Upper lobe of left lung (tissue), 6 donors: ENCODE measurements around the gene HS3ST3B1. TPM values are rescaled to one million over a fixed set of nuclear protein-coding genes. Genes with fewer than 3 reads are reported as not detected.

ENCODE experiments used
- ATAC-seq, 2 donors: fragments of 200-7000 bp; cut with Tn5 transposase; one replicate each; pipeline ENCODE4 v1.9.1; 2022; ENCODE audit warnings: mild to moderate bottlenecking in 2 of 2, moderate library complexity in 2 of 2; ENCODE audit not compliant: low FRiP score in 2 of 2
- DNase-seq, 2 donors: peaks; one replicate each; pipeline ENCODE4 v3.0.0-alpha.2; 2019 to 2020
- H3K27ac ChIP-seq, 4 donors: fragments of 200-600 bp; sonication (generic); one replicate each; pipeline ENCODE4 v1.5.1; 2016 to 2019
- H3K27me3 ChIP-seq, 4 donors: fragments of 200-600 bp; sonication (generic); one replicate each; pipeline ENCODE4 v1.5.1; 2017 to 2019
- H3K36me3 ChIP-seq, 4 donors: fragments of 200-600 bp; sonication (generic); one replicate each; pipeline ENCODE4 v1.5.1; 2016 to 2019
- H3K4me1 ChIP-seq, 4 donors: fragments of 200-600 bp; sonication (generic); one replicate each; pipeline ENCODE4 v1.5.1; 2018 to 2019
- H3K4me3 ChIP-seq, 4 donors: fragments of 200-600 bp; sonication (generic); one replicate each; pipeline ENCODE4 v1.5.1; 2017 to 2019; ENCODE audit warnings: mild to moderate bottlenecking in 2 of 4, moderate library complexity in 1 of 4
- H3K9me3 ChIP-seq, 4 donors: fragments of 200-600 bp; sonication (generic); one replicate each; pipeline ENCODE4 v1.5.1; 2018 to 2019
- EP300 ChIP-seq, 4 donors: sonication (generic); formaldehyde crosslinking; IDR thresholded peaks; one replicate each; pipeline ENCODE4 v1.5.1; 2017; ENCODE audit warnings: antibody characterized with exemption in 4 of 4, control low read depth in 2 of 4
- POLR2A ChIP-seq, 4 donors: fragments of 450-650 bp; IDR thresholded peaks; one replicate each; pipeline ENCODE4 v1.5.1; 2016 to 2017; ENCODE audit warnings: antibody characterized with exemption in 4 of 4, mild to moderate bottlenecking in 2 of 4
- POLR2AphosphoS5 ChIP-seq, 2 donors: sonication (generic); formaldehyde crosslinking; IDR thresholded peaks; one replicate each; pipeline ENCODE4 v1.5.1; 2017; ENCODE audit warnings: antibody characterized with exemption in 2 of 2
- WGBS, 2 donors: methylation state at CpG; one replicate each; pipeline ENCODE4 v1.1.5; 2017 to 2018; 5-methylcytosine and 5-hydroxymethylcytosine counted together
- total RNA-seq, 6 donors: library from RNA; depleted of rRNA in 4 of 6; stranded (reverse); fragments of >200 nt in 4 of 6; gene quantifications; one replicate each; pipeline versions ENCODE4 v1.1.0 to v1.2.1, GENCODE V29; 2016 to 2021
- TF ChIP-seq, protein P1 (sequence below), 6 experiments: fragments of 450-650 bp in 4 of 6; fragments of 200-600 bp in 2 of 6; sonication (generic) in 2 of 6; IDR thresholded peaks; one replicate each; pipeline ENCODE4 v1.5.1; 2016 to 2019; ENCODE audit warnings: antibody characterized with exemption in 6 of 6
- donor health status: DM: no; HTN: no; CAD: no; lungs with moderate emphysema.
- donor health status: DM: no; HTN: yes; CAD: no; lungs with severe emphysema.

HS3ST3B1 gene
- total RNA-seq, 6 donors from 2014 or later, result 2.7 to 7.2 (median 4.3) TPM

DNA sequence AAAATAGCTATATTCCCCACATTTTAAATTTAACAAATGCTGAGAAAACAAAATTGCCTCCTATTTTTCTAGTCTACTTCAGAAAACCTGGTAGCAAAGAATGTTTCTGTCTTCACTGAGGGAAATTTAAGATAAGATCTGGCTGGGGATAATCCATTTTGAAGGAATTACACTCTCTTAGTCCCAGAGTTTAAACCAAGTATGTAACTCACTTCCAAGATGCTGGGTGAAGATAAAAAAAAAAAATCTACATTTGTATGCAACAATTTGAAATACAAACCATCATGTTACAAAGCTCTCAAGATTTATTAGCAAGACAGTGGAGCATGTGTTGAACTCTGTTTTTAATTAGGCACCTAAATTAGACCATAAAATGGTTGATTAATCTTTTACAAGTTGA, 5.7 kb downstream of the HS3ST3B1 start:
- ATAC-seq (no peak), DNase-seq (no peak)
- TF ChIP-seq POLR2A (IDR thresholded peaks at IDR 0.05) (no peak), POLR2AphosphoS5 (IDR thresholded peaks at IDR 0.05) (no peak), EP300 (IDR thresholded peaks at IDR 0.05) (no peak)
- TF ChIP-seq, protein P1, sequence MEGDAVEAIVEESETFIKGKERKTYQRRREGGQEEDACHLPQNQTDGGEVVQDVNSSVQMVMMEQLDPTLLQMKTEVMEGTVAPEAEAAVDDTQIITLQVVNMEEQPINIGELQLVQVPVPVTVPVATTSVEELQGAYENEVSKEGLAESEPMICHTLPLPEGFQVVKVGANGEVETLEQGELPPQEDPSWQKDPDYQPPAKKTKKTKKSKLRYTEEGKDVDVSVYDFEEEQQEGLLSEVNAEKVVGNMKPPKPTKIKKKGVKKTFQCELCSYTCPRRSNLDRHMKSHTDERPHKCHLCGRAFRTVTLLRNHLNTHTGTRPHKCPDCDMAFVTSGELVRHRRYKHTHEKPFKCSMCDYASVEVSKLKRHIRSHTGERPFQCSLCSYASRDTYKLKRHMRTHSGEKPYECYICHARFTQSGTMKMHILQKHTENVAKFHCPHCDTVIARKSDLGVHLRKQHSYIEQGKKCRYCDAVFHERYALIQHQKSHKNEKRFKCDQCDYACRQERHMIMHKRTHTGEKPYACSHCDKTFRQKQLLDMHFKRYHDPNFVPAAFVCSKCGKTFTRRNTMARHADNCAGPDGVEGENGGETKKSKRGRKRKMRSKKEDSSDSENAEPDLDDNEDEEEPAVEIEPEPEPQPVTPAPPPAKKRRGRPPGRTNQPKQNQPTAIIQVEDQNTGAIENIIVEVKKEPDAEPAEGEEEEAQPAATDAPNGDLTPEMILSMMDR (IDR thresholded peaks at IDR 0.05), result no peak
- Histone ChIP-seq H3K4me3 (no peak overlapping the region), H3K4me1 (peaks cover 24 to 49% (median 37%) of the 10 kb centered on the region in 4 donors), H3K27ac (no peak overlapping the region), H3K36me3 (no peaks in the 10 kb centered on the region), H3K9me3 (no peaks in the 10 kb centered on the region), H3K27me3 (peaks cover 0 to 13% (median 7%) of the 10 kb centered on the region in 4 donors)

DNA sequence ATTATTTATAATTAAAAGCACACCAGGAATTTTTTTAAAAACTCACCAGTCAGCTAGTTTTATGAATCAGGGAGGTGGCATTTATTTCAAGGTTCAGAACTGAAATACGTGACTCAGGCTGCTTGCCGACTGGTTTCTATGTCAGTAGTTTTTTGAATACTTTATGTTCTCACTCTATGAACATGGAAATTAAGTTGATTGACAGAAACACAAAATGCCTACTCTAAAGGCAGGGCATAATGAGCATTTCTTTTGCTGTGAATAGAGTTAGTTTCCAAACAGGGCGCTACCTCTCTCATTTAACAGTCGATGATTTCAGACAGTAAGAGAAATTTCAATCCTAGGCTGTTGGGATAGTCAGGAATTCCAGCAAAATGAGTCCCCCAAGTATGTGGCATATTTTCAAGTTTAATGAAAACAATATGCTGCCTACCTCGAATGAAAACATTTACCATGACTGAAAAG, 6.7 kb downstream of the HS3ST3B1 start:
- 65 to 72% methylated on average over 5 of the region's 5 CpGs for WGBS, 2 donors
- H3K27me3 ChIP-seq, result peaks cover 0 to 13% (median 7%) of the 10 kb centered on the region in 4 donors
- H3K36me3 ChIP-seq, result no peaks in the 10 kb centered on the region
- H3K4me3 ChIP-seq, result no peak overlapping the region
- H3K9me3 ChIP-seq, result no peaks in the 10 kb centered on the region
- TF ChIP-seq, protein P1 (IDR thresholded peaks at IDR 0.05), result no peak
- TF ChIP-seq POLR2A (IDR thresholded peaks at IDR 0.05) (no peak), EP300 (IDR thresholded peaks at IDR 0.05) (no peak), POLR2AphosphoS5 (IDR thresholded peaks at IDR 0.05) (no peak)
- peaks cover 19 to 39% (median 28%) of the 10 kb centered on the region in 4 donors for H3K4me1 ChIP-seq
- ATAC-seq, result no peak
- H3K27ac ChIP-seq, result no peak overlapping the region
- DNase-seq, result no peak

DNA sequence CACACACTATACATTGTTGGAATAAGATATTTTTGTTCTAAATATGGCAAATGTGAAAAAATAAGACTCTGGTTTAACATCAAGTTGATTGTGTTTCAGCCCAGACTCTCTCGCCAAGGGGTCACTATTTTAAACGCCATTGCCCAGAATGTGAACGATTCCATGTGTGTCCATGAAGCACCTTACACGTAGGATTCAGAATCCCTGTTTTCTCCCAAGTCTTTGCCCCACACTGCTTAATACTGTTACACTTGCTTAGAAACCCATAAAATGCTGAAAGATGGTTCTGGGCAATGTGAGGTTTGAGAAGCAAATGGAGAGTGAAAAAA, 7.7 kb downstream of the HS3ST3B1 start:
- no peak for ATAC-seq
- WGBS, 2 donors, result 39 to 44% methylated on average over 4 of the region's 4 CpGs
- H3K27me3 ChIP-seq, result peaks cover 0 to 7% (median 6%) of the 10 kb centered on the region in 4 donors

DNA sequence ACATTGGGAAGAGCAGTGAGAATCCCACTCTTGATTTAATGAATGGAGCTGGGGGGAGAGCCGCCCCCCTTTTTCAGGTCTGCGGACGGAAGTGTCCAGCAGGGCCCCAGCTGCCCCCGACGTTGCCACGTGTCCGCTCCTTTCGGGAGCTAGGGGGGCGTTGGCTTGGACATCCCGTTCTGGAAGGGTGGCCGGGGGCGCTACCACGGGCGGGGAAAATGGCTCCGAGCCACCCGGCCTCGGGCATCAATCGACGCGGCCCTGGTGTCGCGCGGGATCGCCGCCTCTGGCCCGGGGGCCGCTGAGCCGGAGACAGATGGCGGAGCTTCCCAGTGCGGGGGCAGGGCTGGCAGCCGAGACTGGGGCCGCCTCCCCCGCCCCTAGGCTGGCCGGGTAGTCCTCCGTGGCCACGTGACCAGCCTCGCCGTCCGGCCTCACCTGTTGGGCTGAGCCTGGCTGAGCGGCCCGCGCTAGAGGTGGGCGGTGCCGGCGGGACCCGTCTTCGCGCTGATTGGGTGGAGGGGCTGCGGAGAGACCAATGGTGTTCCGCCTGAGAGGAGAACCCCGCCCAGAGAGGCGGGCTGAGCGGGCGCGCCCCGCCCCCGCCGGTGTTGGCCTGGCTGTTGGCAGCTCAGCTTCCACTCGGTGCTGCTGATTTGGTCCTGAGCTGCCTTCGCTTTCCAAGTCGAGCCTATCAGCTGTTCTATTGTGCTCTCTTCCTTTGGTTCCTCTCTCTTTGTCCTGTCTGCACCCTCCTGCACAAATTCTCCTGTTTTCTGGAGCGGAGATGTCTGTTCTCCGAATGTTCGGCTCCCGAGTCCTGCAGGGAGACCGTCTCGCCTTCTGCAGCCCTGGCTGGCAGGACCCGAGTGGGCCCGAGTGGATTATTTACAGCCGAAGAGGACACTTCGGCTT, 8.3 kb downstream of the HS3ST3B1 start:
- peak; percentile 95 to 98 for ATAC-seq
- Histone ChIP-seq H3K36me3 (no peaks in the 10 kb centered on the region), H3K4me3 (peak overlapping the region; percentile 31 to 58 (median 52)), H3K27ac (peak overlapping the region in 2 of 4 donors; percentile 48 to 49), H3K27me3 (peaks cover 0 to 7% (median 1%) of the 10 kb centered on the region in 4 donors), H3K9me3 (no peaks in the 10 kb centered on the region), H3K4me1 (peaks cover 9 to 23% (median 14%) of the 10 kb centered on the region in 4 donors)
- WGBS, 2 donors, result 9 to 12% methylated on average over 30 to 31 of the region's 71 CpGs
- TF ChIP-seq POLR2AphosphoS5 (IDR thresholded peaks at IDR 0.05) (peak in 1 of 2 donors; percentile 8), POLR2A (IDR thresholded peaks at IDR 0.05) (peak in 1 of 4 donors; percentile 42)
- TF ChIP-seq, protein P1 (IDR thresholded peaks at IDR 0.05), result no peak
- DNase-seq, result peak; percentile 95 to 97

More for the DNA sequence above, 7.7 kb downstream of the HS3ST3B1 start:
- peaks cover 13 to 29% (median 19%) of the 10 kb centered on the region in 4 donors for H3K4me1 ChIP-seq
- H3K9me3 ChIP-seq, result no peaks in the 10 kb centered on the region
- no peak for TF ChIP-seq POLR2AphosphoS5 (IDR thresholded peaks at IDR 0.05)
- no peak for TF ChIP-seq EP300 (IDR thresholded peaks at IDR 0.05)
- TF ChIP-seq, protein P1 (IDR thresholded peaks at IDR 0.05), result no peak
- TF ChIP-seq POLR2A (IDR thresholded peaks at IDR 0.05), result no peak
- peak overlapping the region in 2 of 4 donors; percentile 48 to 49 for H3K27ac ChIP-seq
- peak overlapping the region in 3 of 4 donors; percentile 48 to 58 (median 56) for H3K4me3 ChIP-seq
- DNase-seq, result no peak
- no peaks in the 10 kb centered on the region for H3K36me3 ChIP-seq
